Measurements from ENCODE around the gene FGA.

GRCh38 chr4:154589296-154590197, 995 bp downstream of the FGA start:
- no peak for TF ChIP-seq PPARA (CRISPR knock-in tag; IDR thresholded peaks at IDR 0.05; ENCODE audit: borderline replicate concordance)
- no peak for TF ChIP-seq ZFP30 (CRISPR knock-in tag; IDR thresholded peaks at IDR 0.05)
- TF ChIP-seq CREB5 (CRISPR knock-in tag; IDR thresholded peaks at IDR 0.05; ENCODE audit: low read depth), result no peak
- no peak for TF ChIP-seq PATZ1 (CRISPR knock-in tag; IDR thresholded peaks at IDR 0.05; ENCODE audit: borderline replicate concordance)

Data from SK-N-SH treated with all-trans-retinoic acid at 6 μM for 48 hours (cell line).